LNCAP (cell line): Measurements from ENCODE around the gene CA9.

Source experiments
- TF ChIP-seq, protein P1 (sequence below): fragments of 450-650 bp; IDR thresholded peaks from 2 replicates; pipeline ENCODE4 v1.5.1; 2017; ENCODE audit warnings: mild to moderate bottlenecking

CA9 gene

DNA sequence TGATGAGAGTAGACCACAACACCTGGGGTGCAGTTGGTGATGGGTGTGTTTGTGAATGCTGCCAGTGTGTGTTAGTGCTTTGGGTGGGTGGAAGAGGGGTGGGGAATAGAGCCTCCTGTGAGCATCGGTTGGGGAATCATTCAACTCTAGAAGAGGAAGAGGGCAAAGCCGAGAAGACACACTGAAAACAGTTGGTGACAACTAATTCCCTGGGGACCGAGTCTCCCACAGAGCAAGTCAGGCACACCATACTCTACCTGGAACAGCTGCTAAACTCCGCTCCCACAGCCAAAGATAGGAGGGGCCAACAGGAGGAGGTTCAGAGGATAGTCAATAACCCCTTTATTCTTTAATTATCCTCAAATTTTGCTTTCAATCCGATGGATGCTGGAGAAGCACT is 7.2 kb upstream of the CA9 start:
- TF ChIP-seq, protein P1, sequence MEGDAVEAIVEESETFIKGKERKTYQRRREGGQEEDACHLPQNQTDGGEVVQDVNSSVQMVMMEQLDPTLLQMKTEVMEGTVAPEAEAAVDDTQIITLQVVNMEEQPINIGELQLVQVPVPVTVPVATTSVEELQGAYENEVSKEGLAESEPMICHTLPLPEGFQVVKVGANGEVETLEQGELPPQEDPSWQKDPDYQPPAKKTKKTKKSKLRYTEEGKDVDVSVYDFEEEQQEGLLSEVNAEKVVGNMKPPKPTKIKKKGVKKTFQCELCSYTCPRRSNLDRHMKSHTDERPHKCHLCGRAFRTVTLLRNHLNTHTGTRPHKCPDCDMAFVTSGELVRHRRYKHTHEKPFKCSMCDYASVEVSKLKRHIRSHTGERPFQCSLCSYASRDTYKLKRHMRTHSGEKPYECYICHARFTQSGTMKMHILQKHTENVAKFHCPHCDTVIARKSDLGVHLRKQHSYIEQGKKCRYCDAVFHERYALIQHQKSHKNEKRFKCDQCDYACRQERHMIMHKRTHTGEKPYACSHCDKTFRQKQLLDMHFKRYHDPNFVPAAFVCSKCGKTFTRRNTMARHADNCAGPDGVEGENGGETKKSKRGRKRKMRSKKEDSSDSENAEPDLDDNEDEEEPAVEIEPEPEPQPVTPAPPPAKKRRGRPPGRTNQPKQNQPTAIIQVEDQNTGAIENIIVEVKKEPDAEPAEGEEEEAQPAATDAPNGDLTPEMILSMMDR, result no peak

DNA sequence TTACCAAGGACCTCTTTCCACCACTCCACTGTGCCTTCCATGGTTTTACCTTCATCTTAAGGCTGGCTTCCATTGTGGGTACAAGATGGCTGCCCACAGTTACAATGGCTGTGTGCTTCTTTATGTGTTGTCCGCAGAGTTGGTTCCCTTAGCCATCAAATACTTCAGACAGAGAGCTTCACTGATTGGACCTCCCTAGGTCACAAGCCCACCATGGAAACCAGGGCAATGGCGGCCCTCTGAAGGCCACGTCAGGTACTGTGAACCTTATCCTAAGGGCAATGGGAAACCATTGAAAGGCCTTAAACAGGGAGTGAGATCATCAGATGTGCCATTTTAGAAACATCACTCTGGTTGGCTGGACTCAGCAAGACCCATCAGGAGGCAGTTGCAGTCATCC is 5.8 kb upstream of the CA9 start:
- TF ChIP-seq, protein P1, result no peak

DNA sequence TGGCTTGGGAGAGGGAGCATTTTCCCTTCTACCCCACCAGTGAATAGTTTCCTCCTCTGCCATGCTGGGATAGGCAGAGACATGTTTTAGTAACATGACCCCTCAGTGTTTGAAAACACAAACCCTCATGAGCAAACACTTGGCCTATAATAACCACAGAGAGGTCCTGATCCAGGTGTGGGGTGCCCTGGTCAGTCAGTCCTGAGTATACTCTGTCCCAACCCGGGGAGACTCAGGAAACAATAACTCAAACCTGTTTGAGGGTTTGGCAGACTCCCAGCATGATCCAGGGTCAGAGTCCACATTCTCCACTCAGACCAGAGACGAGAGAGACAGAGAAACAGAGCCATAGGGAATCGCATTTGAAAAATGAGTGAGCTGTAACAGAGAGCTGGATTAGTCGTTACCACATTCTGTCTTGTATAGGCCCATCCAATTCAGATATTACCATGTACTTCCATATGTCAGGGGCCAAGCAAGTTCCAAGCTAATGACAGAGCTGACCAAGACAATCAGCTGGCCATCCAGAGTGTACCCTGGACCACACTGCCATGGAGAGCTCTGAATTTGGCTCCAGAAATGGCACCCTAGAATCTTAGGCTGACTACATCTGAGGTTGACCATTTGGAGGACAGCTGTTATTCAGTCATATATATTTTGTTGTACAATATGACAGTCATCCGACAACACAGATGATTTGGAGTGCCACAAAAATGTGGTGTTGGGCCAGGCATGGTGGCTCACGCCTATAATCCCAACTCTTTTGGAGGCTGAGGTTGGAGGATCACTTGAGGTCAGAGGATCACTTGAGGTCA is 4.2 kb upstream of the CA9 start:
- TF ChIP-seq, protein P1, result no peak

DNA sequence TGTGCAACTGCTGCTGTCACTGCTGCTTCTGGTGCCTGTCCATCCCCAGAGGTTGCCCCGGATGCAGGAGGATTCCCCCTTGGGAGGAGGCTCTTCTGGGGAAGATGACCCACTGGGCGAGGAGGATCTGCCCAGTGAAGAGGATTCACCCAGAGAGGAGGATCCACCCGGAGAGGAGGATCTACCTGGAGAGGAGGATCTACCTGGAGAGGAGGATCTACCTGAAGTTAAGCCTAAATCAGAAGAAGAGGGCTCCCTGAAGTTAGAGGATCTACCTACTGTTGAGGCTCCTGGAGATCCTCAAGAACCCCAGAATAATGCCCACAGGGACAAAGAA is 265 bp downstream of the CA9 start:
- TF ChIP-seq, protein P1, result no peak

DNA sequence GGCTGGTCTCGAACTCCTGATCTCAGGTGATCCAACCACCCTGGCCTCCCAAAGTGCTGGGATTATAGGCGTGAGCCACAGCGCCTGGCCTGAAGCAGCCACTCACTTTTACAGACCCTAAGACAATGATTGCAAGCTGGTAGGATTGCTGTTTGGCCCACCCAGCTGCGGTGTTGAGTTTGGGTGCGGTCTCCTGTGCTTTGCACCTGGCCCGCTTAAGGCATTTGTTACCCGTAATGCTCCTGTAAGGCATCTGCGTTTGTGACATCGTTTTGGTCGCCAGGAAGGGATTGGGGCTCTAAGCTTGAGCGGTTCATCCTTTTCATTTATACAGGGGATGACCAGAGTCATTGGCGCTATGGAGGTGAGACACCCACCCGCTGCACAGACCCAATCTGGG is 1.5 kb downstream of the CA9 start:
- TF ChIP-seq, protein P1, result no peak

DNA sequence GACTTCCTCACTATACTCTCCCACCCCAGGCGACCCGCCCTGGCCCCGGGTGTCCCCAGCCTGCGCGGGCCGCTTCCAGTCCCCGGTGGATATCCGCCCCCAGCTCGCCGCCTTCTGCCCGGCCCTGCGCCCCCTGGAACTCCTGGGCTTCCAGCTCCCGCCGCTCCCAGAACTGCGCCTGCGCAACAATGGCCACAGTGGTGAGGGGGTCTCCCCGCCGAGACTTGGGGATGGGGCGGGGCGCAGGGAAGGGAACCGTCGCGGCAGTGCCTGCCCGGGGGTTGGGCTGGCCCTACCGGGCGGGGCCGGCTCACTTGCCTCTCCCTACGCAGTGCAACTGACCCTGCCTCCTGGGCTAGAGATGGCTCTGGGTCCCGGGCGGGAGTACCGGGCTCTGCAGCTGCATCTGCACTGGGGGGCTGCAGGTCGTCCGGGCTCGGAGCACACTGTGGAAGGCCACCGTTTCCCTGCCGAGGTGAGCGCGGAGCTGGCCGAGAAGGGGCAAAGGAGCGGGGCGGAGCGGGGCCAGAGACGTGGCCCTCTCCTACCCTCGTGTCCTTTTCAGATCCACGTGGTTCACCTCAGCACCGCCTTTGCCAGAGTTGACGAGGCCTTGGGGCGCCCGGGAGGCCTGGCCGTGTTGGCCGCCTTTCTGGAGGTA is 2.1 kb downstream of the CA9 start:
- TF ChIP-seq, protein P1, result no peak

DNA sequence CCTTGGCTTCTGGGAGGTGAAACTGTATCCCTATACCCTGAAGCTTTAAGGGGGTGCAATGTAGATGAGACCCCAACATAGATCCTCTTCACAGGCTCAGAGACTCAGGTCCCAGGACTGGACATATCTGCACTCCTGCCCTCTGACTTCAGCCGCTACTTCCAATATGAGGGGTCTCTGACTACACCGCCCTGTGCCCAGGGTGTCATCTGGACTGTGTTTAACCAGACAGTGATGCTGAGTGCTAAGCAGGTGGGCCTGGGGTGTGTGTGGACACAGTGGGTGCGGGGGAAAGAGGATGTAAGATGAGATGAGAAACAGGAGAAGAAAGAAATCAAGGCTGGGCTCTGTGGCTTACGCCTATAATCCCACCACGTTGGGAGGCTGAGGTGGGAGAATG is 5.4 kb downstream of the CA9 start:
- TF ChIP-seq, protein P1, result no peak
